Colonic mucosa (tissue), 4 donors: Measurements from ENCODE around the gene PRTFDC1. TPM values are rescaled to one million over a fixed set of nuclear protein-coding genes. Genes with fewer than 3 reads are reported as not detected.

Experiments used
- DNase-seq: peaks from one replicate; pipeline ENCODE4 v3.0.0-alpha.2; 2020
- H3K27ac ChIP-seq: fragments of 200-600 bp; one replicate; pipeline ENCODE4 v1.8.0; 2021
- H3K27me3 ChIP-seq: fragments of 200-600 bp; one replicate; pipeline ENCODE4 v1.8.0; 2021
- H3K36me3 ChIP-seq: fragments of 200-600 bp; one replicate; pipeline ENCODE4 v1.8.0; 2021
- H3K4me1 ChIP-seq: fragments of 200-600 bp; one replicate; pipeline ENCODE4 v1.8.0; 2021; ENCODE audit warnings: mild to moderate bottlenecking
- H3K4me3 ChIP-seq: fragments of 200-600 bp; one replicate; pipeline ENCODE4 v1.8.0; 2021
- H3K9ac ChIP-seq, 2 donors: one replicate each; pipeline ENCODE4 v1.7.0; 2013; ENCODE audit warnings: control low read depth in 2 of 2, low read depth in 2 of 2, low read length in 2 of 2
- H3K9me3 ChIP-seq: fragments of 200-600 bp; one replicate; pipeline ENCODE4 v1.8.0; 2021
- CTCF ChIP-seq: fragments of 200-600 bp; IDR thresholded peaks from one replicate; pipeline ENCODE4 v1.8.0; 2022; ENCODE audit warnings: antibody characterized with exemption, mild to moderate bottlenecking
- intact Hi-C: fragments of 100-400 bp; cut with DNase I; formaldehyde crosslinking; loops from one replicate; pipeline ENCODE4 v1.14.1; 2022
- total RNA-seq, 2 donors: library from RNA; stranded (reverse); fragmentation: NEBNext Ultra II Directional in 1 of 2; extraction: Animal tissue kit (Norgen Biotek cat#: 25700) in 1 of 2; gene quantifications; one replicate each; pipeline ENCODE4 v1.2.1, GENCODE V29; 2021
- donor health status: healthy.
- donor health status: DM: no; HTN: no; CAD: no.
- donor health status: DM: no; HTN: no; CAD: no.

The PRTFDC1 gene
- total RNA-seq, 2 donors from 2014 or later = 8.1 to 16.0 TPM

GRCh38 chr10:24901686-24902399 is 50.6 kb downstream of the PRTFDC1 start:
- H3K9me3 ChIP-seq = no peaks in the 10 kb centered on the region
- no peak overlapping the region for H3K4me3 ChIP-seq
- H3K9ac ChIP-seq = peak overlapping the region in 1 of 2 donors; percentile 60
- no peaks in the 10 kb centered on the region for H3K36me3 ChIP-seq
- intact Hi-C loops = no loop called here
- TF ChIP-seq CTCF = no peak
- H3K27me3 ChIP-seq = no peaks in the 10 kb centered on the region
- H3K4me1 ChIP-seq = no peaks in the 10 kb centered on the region
- peak overlapping the region; percentile 58 for H3K27ac ChIP-seq
- peak; percentile 79 for DNase-seq

GRCh38 chr10:24900888-24901685 is 51.3 kb downstream of the PRTFDC1 start:
- DNase-seq = no peak
- Histone ChIP-seq H3K4me3 (no peak overlapping the region), H3K27me3 (no peaks in the 10 kb centered on the region), H3K9me3 (no peaks in the 10 kb centered on the region), H3K9ac (peak overlapping the region in 1 of 2 donors; percentile 60), H3K27ac (peak overlapping the region; percentile 58), H3K36me3 (no peaks in the 10 kb centered on the region), H3K4me1 (no peaks in the 10 kb centered on the region)
- intact Hi-C loops = no loop called here
- TF ChIP-seq CTCF = no peak

DNA sequence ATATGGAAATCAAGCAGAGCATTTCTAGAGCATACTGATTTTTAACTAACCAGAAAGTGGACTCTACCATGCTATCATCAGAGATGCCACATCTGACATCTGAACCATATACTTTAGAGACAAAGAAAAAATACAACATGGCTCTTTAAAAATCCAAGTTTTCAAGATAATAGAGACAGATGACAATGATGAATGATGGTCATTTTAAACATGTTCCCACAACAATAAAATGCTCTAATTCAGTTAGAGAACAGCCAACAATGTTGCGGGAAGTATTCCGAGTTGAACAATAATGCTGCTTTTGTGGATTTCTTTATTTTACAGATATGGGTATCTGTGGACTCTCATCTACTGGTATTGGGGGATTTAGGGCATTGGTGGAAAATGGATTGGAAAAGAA is 52.8 kb downstream of the PRTFDC1 start:
- intact Hi-C loops = no loop called here
- no peaks in the 10 kb centered on the region for H3K27me3 ChIP-seq
- no peak overlapping the region for H3K4me3 ChIP-seq
- H3K4me1 ChIP-seq = no peaks in the 10 kb centered on the region
- no peak for TF ChIP-seq CTCF
- no peak overlapping the region for H3K27ac ChIP-seq
- H3K9me3 ChIP-seq = no peaks in the 10 kb centered on the region
- DNase-seq = no peak
- H3K36me3 ChIP-seq = no peaks in the 10 kb centered on the region
- no peak overlapping the region for H3K9ac ChIP-seq

- Histone ChIP-seq H3K27me3 (no peaks in the 10 kb centered on the region), H3K4me3 (no peak overlapping the region), H3K27ac (no peak overlapping the region), H3K9ac (no peak overlapping the region), H3K36me3 (no peaks in the 10 kb centered on the region), H3K4me1 (no peaks in the 10 kb centered on the region), H3K9me3 (no peaks in the 10 kb centered on the region)
- TF ChIP-seq CTCF = no peak
- intact Hi-C loops = no loop called here
- no peak for DNase-seq
Measured at GRCh38 chr10:24898501-24898900, 53.9 kb downstream of the PRTFDC1 start.

- H3K9ac ChIP-seq = no peak overlapping the region
- no peak overlapping the region for H3K27ac ChIP-seq
- H3K9me3 ChIP-seq = no peaks in the 10 kb centered on the region
- intact Hi-C loops = no loop called here
- no peaks in the 10 kb centered on the region for H3K4me1 ChIP-seq
- H3K27me3 ChIP-seq = no peaks in the 10 kb centered on the region
- TF ChIP-seq CTCF = no peak
- no peak for DNase-seq
- H3K4me3 ChIP-seq = no peak overlapping the region
- H3K36me3 ChIP-seq = no peaks in the 10 kb centered on the region
Measured at GRCh38 chr10:24897326-24897926, 55.0 kb downstream of the PRTFDC1 start.
